ENCODE measurements around the gene SLC25A14. TPM values are rescaled to one million over a fixed set of nuclear protein-coding genes. Genes with fewer than 3 reads are reported as not detected.
"Not testable (repeated sequence)": the region's sequence is repeated elsewhere in the genome, so short reads cannot be mapped to it uniquely, and the experiment has no call there.

SLC25A14 gene
- total RNA-seq, 1 donor from 2014 or later, result 6.1 TPM

DNA sequence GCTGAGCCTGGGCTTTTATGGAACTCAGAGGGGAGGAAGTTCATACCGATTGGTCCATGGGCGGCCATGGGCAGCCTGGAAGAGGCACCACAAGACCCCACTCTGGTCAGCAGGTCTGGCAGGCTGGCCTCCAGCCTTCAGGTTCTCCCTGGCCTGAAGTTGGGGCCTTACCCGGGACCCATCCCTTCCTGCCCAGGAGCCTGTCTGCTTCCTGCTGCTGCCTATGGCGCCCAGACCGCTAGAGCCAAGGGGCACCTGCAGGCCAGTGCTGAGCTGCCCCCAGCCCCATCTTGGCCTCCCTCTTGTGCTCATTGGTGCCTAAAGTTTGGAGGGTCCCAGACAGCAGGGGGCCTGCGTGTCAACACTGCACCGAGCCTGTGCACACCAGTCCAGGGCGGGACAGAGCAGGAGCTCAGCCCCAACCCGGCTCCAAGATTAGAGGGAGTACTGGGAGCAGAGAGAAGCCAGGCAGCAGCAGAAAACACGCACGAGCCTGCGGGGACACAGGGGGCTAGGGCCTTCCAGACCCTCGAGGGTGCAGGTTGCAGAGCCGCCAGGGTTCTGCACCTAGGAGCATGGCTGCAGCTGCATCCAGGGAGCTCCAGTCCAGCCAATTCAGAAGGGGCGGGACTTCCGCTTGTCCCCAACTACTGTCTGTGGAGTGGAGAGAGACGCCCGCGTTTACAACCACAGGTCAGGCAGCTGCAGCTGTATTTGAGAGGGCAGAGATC lies 40.3 kb upstream of the SLC25A14 start:
- H3K4me3 ChIP-seq, result no peak overlapping the region
- no peaks in the 10 kb centered on the region for H3K27me3 ChIP-seq
- no peak for TF ChIP-seq POLR2AphosphoS5 (IDR thresholded peaks at IDR 0.05; ENCODE audit: insufficient read depth in 1 of 2, low read depth in 1 of 2)
- TF ChIP-seq, protein P1, sequence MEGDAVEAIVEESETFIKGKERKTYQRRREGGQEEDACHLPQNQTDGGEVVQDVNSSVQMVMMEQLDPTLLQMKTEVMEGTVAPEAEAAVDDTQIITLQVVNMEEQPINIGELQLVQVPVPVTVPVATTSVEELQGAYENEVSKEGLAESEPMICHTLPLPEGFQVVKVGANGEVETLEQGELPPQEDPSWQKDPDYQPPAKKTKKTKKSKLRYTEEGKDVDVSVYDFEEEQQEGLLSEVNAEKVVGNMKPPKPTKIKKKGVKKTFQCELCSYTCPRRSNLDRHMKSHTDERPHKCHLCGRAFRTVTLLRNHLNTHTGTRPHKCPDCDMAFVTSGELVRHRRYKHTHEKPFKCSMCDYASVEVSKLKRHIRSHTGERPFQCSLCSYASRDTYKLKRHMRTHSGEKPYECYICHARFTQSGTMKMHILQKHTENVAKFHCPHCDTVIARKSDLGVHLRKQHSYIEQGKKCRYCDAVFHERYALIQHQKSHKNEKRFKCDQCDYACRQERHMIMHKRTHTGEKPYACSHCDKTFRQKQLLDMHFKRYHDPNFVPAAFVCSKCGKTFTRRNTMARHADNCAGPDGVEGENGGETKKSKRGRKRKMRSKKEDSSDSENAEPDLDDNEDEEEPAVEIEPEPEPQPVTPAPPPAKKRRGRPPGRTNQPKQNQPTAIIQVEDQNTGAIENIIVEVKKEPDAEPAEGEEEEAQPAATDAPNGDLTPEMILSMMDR (IDR thresholded peaks at IDR 0.05), result no peak
- TF ChIP-seq POLR2A (IDR thresholded peaks at IDR 0.05), result no peak
- DNase-seq (ENCODE audit: extremely low spot score in 2 of 2), result no peak
- intact Hi-C loops (cut with DNase I), result no loop called here
- H3K27ac ChIP-seq, result no peak overlapping the region
- no peaks in the 10 kb centered on the region for H3K36me3 ChIP-seq
- H3K9me3 ChIP-seq, result no peaks in the 10 kb centered on the region
- H3K4me1 ChIP-seq, result no peaks in the 10 kb centered on the region

DNA sequence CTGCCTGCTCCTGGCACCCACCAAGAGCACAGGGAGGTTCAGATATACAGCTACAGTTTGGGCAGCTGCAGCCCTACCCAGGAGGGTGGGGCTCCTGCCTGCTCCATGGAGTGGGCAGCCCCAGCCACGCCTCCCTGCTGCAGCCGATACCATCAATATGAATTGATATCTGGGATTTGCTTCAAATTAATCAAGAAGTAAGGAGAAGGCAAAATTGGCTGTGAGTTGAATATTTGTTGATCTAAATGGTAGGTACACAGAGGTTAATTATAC lies 39.8 kb upstream of the SLC25A14 start:
- no peaks in the 10 kb centered on the region for H3K27me3 ChIP-seq

DNA sequence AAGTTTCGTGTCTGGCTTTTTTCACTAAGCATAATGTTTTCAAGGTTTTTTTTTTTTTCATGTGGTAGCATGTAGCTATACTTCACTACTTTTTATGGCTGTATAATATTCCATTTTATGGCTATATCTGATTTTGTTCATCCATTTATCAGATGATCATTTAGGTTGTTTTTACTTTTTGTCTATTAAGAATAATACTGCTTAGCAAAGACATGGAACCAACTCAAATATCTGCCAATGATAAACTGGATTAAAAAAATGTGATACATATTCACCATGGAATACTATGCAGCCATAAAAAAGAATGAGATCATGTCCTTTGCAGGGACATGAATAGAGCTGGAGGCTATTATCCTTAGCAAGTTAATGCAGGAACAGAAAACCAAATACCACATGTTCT lies 38.3 kb upstream of the SLC25A14 start:
- TF ChIP-seq, protein P1 (IDR thresholded peaks at IDR 0.05), result no peak
- TF ChIP-seq POLR2AphosphoS5 (IDR thresholded peaks at IDR 0.05; ENCODE audit: insufficient read depth in 1 of 2, low read depth in 1 of 2) (no peak), POLR2A (IDR thresholded peaks at IDR 0.05) (no peak)
- DNase-seq (ENCODE audit: extremely low spot score in 2 of 2), result no peak
- Histone ChIP-seq H3K4me1 (no peaks in the 10 kb centered on the region), H3K36me3 (no peaks in the 10 kb centered on the region), H3K27ac (no peak overlapping the region), H3K27me3 (no peaks in the 10 kb centered on the region), H3K9me3 (no peaks in the 10 kb centered on the region), H3K4me3 (no peak overlapping the region)
- intact Hi-C loops (cut with DNase I), result no loop called here

More for the DNA sequence above, 39.8 kb upstream of the SLC25A14 start:
- Histone ChIP-seq H3K36me3 (no peaks in the 10 kb centered on the region), H3K4me3 (no peak overlapping the region), H3K27ac (no peak overlapping the region), H3K4me1 (no peaks in the 10 kb centered on the region), H3K9me3 (no peaks in the 10 kb centered on the region)
- TF ChIP-seq, protein P1 (IDR thresholded peaks at IDR 0.05), result no peak
- no peak for TF ChIP-seq POLR2A (IDR thresholded peaks at IDR 0.05)
- TF ChIP-seq POLR2AphosphoS5 (IDR thresholded peaks at IDR 0.05; ENCODE audit: insufficient read depth in 1 of 2, low read depth in 1 of 2), result no peak
- intact Hi-C loops (cut with DNase I), result no loop called here
- DNase-seq (ENCODE audit: extremely low spot score in 2 of 2), result no peak

DNA sequence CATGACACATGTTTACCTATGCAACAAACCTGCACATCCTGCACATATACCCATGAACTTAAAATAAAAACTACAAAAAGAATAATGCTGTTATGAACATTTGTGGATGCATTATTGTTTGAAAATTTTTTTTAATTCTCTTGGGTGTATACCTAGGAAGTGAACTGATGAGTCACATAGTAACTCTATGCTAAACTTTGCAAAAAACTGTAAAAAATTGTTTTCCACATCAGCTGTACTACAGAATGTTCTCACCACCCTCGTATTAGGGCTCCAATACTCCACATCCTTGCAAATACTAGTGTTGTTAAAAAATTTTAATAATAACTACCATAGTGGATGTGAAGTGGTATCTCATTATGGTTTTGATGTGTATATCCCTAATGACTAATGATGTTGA lies 37.7 kb upstream of the SLC25A14 start:
- H3K4me1 ChIP-seq, result no peaks in the 10 kb centered on the region
- no peaks in the 10 kb centered on the region for H3K9me3 ChIP-seq
- H3K27me3 ChIP-seq, result no peaks in the 10 kb centered on the region
- H3K36me3 ChIP-seq, result no peaks in the 10 kb centered on the region
- H3K4me3 ChIP-seq, result no peak overlapping the region
- intact Hi-C loops (cut with DNase I), result no loop called here
- TF ChIP-seq, protein P1 (IDR thresholded peaks at IDR 0.05), result no peak
- TF ChIP-seq POLR2AphosphoS5 (IDR thresholded peaks at IDR 0.05; ENCODE audit: insufficient read depth in 1 of 2, low read depth in 1 of 2), result no peak
- no peak for TF ChIP-seq POLR2A (IDR thresholded peaks at IDR 0.05)
- no peak overlapping the region for H3K27ac ChIP-seq
- no peak for DNase-seq (ENCODE audit: extremely low spot score in 2 of 2)

DNA sequence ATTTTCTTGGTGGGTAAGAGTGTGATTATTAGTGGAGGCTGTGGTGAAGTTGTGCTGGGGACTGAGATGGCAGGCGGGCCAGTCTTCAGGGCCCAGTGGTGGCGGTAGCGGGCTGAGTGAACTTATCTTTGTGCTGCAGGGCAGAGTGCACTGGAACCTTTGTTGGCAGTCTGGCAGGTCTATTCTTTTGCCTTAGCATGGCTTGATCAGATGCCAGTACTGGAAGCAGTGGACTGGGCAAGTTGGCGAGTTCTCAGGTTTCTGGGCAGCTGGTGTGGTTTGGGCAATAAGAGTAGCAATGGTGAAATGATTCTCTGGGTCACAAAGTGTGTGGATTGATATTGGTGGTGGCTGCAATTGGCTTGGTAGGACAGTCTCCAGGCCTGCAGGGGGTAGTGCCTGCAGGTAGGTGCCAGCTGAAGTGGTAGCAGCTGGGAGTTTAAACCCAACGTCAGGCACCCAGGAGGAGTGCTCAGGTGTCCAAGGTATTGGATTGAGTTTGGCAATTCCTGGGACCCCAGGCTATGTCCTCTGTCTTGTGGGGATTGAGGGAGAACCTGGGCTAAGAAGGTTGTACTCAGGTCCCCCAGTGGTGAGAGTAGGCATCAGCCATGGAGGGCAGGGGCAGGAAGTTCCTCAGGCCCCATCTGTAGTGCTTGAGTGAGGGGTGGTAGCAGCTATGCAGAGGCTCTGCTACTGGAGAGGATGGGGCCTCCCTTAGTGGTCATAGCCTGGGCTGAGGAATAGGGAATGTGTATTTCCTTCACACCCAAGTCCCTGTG lies 34.9 kb upstream of the SLC25A14 start:
- Histone ChIP-seq H3K27me3 (no peaks in the 10 kb centered on the region), H3K9me3 (no peaks in the 10 kb centered on the region), H3K4me1 (no peaks in the 10 kb centered on the region), H3K4me3 (no peak overlapping the region), H3K36me3 (no peaks in the 10 kb centered on the region), H3K27ac (no peak overlapping the region)
- TF ChIP-seq POLR2A (IDR thresholded peaks at IDR 0.05), result no peak
- TF ChIP-seq, protein P1 (IDR thresholded peaks at IDR 0.05), result no peak
- TF ChIP-seq POLR2AphosphoS5 (IDR thresholded peaks at IDR 0.05; ENCODE audit: insufficient read depth in 1 of 2, low read depth in 1 of 2), result no peak
- intact Hi-C loops (cut with DNase I), result no loop called here
- DNase-seq (ENCODE audit: extremely low spot score in 2 of 2), result no peak

DNA sequence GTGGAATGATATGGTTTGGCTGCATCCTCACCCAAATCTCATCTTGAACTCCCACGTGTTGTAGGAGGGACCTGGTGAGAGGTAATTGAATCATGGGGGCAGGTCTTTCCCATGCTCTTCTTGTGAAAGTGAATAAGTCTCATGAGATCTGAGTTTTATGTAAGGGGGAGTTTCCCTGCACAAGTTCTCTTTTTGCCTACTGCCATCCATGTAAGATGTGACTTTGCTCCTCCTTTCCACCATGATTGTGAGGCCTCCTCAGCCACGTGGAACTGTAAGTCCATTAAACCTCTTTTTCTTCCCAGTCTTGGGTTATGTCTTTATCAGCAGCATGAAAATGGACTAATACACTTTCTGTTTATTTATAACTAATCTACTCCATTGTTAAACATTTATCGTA lies 19.8 kb upstream of the SLC25A14 start:
- H3K36me3 ChIP-seq; H3K9me3 ChIP-seq; DNase-seq (ENCODE audit: extremely low spot score in 2 of 2); H3K4me1 ChIP-seq; H3K27me3 ChIP-seq; intact Hi-C loops (cut with DNase I); H3K27ac ChIP-seq; H3K4me3 ChIP-seq: not testable (repeated sequence)

Data from vagina (tissue), 2 donors.